ENCODE measurements around the gene KCTD1. TPM values are rescaled to one million over a fixed set of nuclear protein-coding genes. Genes with fewer than 3 reads are reported as not detected.

KCTD1 gene
- total RNA-seq, 1 donor from 2014 or later, result 17.1 TPM

DNA sequence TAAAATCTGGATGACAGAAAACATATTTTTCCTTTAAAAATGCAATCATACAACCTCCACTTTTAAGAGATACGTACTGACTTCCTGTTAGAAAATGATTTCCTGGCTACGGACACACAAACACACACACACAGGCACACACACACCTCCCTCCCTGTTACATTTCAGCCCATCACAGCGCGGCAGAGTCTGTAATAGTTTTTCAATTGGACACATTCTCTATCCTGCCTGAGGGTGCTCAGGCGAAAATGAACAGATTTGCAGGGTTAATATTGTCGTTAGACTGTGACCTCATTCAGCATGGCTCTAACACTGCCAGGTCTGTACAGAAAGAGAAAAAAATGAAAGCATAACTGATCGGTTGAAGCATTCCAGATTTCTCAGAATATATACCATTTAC is 45.0 kb downstream of the KCTD1 start:
- no peaks in the 10 kb centered on the region for H3K9me3 ChIP-seq (ENCODE audit: low read depth)
- Mint-ChIP-seq H3K4me1 (peaks cover 15% of the 10 kb centered on the region), H3K27me3 (ENCODE audit: insufficient read depth, low read depth) (peaks cover 2% of the 10 kb centered on the region), H3K27ac (peak overlapping the region; percentile 38), H3K4me3 (peak overlapping the region; percentile 21), H3K9me3 (no peaks in the 10 kb centered on the region), H3K36me3 (peaks cover 14% of the 10 kb centered on the region)
- no peaks in the 10 kb centered on the region for H3K27me3 ChIP-seq
- H3K9ac ChIP-seq, result no peak overlapping the region
- TF ChIP-seq EZH2 (IDR thresholded peaks at IDR 0.05) (no peak), EZH2phosphoT487 (IDR thresholded peaks at IDR 0.05) (no peak)
- TF ChIP-seq, protein P1, sequence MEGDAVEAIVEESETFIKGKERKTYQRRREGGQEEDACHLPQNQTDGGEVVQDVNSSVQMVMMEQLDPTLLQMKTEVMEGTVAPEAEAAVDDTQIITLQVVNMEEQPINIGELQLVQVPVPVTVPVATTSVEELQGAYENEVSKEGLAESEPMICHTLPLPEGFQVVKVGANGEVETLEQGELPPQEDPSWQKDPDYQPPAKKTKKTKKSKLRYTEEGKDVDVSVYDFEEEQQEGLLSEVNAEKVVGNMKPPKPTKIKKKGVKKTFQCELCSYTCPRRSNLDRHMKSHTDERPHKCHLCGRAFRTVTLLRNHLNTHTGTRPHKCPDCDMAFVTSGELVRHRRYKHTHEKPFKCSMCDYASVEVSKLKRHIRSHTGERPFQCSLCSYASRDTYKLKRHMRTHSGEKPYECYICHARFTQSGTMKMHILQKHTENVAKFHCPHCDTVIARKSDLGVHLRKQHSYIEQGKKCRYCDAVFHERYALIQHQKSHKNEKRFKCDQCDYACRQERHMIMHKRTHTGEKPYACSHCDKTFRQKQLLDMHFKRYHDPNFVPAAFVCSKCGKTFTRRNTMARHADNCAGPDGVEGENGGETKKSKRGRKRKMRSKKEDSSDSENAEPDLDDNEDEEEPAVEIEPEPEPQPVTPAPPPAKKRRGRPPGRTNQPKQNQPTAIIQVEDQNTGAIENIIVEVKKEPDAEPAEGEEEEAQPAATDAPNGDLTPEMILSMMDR (IDR thresholded peaks at IDR 0.05), result no peak
- H3K79me2 ChIP-seq (ENCODE audit: low read depth), result no peaks in the 10 kb centered on the region
- H3K4me3 ChIP-seq, result no peak overlapping the region
- H3K36me3 ChIP-seq, result no peaks in the 10 kb centered on the region
- peaks cover 6% of the 10 kb centered on the region for H3K4me1 ChIP-seq
- H3K27ac ChIP-seq, result no peak overlapping the region
- H2AFZ ChIP-seq (replicated peaks), result no peak overlapping the region
- no peaks in the 10 kb centered on the region for H3F3A ChIP-seq (ENCODE audit: low read depth)
- no peak overlapping the region for H3K4me2 ChIP-seq
- DNase-seq (ENCODE audit: low spot score), result no peak
- no peaks in the 10 kb centered on the region for H4K20me1 ChIP-seq (ENCODE audit: low read depth)

DNA sequence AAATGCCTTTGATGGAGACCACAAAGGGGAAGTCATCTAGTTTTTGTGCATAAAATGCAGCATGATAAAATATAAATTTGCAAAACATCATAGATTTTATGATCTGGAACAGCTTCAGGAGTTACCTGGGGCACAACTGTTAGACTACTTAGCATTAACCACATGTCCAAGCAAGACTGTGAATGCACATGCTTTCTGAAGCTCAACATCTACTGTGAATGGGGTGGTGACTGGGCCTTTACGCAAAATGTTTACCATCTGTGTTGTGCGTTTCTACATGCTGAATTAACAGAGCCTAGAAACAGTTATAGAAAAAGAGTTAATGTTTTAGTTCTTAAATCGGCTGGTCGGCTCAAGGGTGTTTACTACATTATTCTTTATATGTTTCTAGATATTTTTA is 45.5 kb downstream of the KCTD1 start:
- H3K27me3 ChIP-seq, result no peaks in the 10 kb centered on the region
- H3K4me1 Mint-ChIP-seq, result peaks cover 11% of the 10 kb centered on the region
- no peaks in the 10 kb centered on the region for H3K9me3 ChIP-seq (ENCODE audit: low read depth)
- H2AFZ ChIP-seq (replicated peaks), result no peak overlapping the region
- H3K36me3 Mint-ChIP-seq, result peaks cover 17% of the 10 kb centered on the region
- peaks cover 2% of the 10 kb centered on the region for H3K27me3 Mint-ChIP-seq (ENCODE audit: insufficient read depth, low read depth)
- no peak overlapping the region for H3K9ac ChIP-seq
- no peak overlapping the region for H3K27ac ChIP-seq
- H3K4me3 ChIP-seq, result no peak overlapping the region
- no peak for DNase-seq (ENCODE audit: low spot score)
- H3K4me2 ChIP-seq, result no peak overlapping the region
- H3K79me2 ChIP-seq (ENCODE audit: low read depth), result no peaks in the 10 kb centered on the region
- H3K9me3 Mint-ChIP-seq, result no peaks in the 10 kb centered on the region
- H3F3A ChIP-seq (ENCODE audit: low read depth), result no peaks in the 10 kb centered on the region
- H3K4me1 ChIP-seq, result peaks cover under 1% of the 10 kb centered on the region
- no peak overlapping the region for H3K27ac Mint-ChIP-seq
- TF ChIP-seq EZH2phosphoT487 (IDR thresholded peaks at IDR 0.05) (no peak), EZH2 (IDR thresholded peaks at IDR 0.05) (no peak)
- TF ChIP-seq, protein P1 (IDR thresholded peaks at IDR 0.05), result no peak
- no peaks in the 10 kb centered on the region for H3K36me3 ChIP-seq
- H4K20me1 ChIP-seq (ENCODE audit: low read depth), result no peaks in the 10 kb centered on the region
- no peak overlapping the region for H3K4me3 Mint-ChIP-seq

DNA sequence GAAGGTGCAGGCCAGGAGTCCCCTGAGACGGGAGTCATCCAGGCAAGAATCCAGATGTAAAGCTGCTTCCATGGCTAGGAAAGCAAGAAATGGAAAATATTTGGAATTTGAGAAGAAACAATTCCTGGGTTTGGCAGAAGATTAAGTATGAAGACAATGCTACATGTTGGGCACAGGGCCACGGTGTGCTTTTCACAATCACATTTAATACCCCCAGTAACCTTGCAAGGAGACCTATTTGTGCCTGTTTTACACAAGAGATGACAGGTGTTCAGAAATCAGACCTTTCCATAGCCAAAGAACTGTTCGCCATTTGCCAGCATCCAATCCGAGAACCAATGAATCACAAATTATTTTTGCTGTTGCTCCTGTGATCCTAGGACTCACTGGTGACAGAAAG is 50.5 kb downstream of the KCTD1 start:
- no peak overlapping the region for H3K27ac ChIP-seq
- H3K27ac Mint-ChIP-seq, result no peak overlapping the region
- no peak overlapping the region for H3K9ac ChIP-seq
- H3K9me3 Mint-ChIP-seq, result no peaks in the 10 kb centered on the region
- H3K27me3 Mint-ChIP-seq (ENCODE audit: insufficient read depth, low read depth), result peaks cover 2% of the 10 kb centered on the region
- no peak overlapping the region for H3K4me3 Mint-ChIP-seq
- H3K4me3 ChIP-seq, result no peak overlapping the region
- DNase-seq (ENCODE audit: low spot score), result no peak
- H3K36me3 Mint-ChIP-seq, result peaks cover 27% of the 10 kb centered on the region
- H3K9me3 ChIP-seq (ENCODE audit: low read depth), result no peaks in the 10 kb centered on the region
- H4K20me1 ChIP-seq (ENCODE audit: low read depth), result no peaks in the 10 kb centered on the region
- H3K36me3 ChIP-seq, result no peaks in the 10 kb centered on the region
- TF ChIP-seq, protein P1 (IDR thresholded peaks at IDR 0.05), result no peak
- TF ChIP-seq EZH2 (IDR thresholded peaks at IDR 0.05) (no peak), EZH2phosphoT487 (IDR thresholded peaks at IDR 0.05) (no peak)
- peaks cover 7% of the 10 kb centered on the region for H3K4me1 ChIP-seq
- no peaks in the 10 kb centered on the region for H3K79me2 ChIP-seq (ENCODE audit: low read depth)
- no peak overlapping the region for H3K4me2 ChIP-seq
- H3K4me1 Mint-ChIP-seq, result peaks cover under 1% of the 10 kb centered on the region
- no peaks in the 10 kb centered on the region for H3K27me3 ChIP-seq
- no peaks in the 10 kb centered on the region for H3F3A ChIP-seq (ENCODE audit: low read depth)
- H2AFZ ChIP-seq (replicated peaks), result no peak overlapping the region

All from neural progenitor cell (in vitro differentiated cells).